Uterus (tissue), 2 donors: ENCODE data around the gene ARFIP2.

Experiments used
- CTCF ChIP-seq, 4 experiments: fragments of 200-600 bp in 2 of 4; fragments of 450-650 bp in 2 of 4; sonication (generic) in 2 of 4; IDR thresholded peaks; one replicate each; pipeline ENCODE4 v1.5.1; 2016 to 2019; ENCODE audit warnings: antibody characterized with exemption in 4 of 4, mild to moderate bottlenecking in 2 of 4, moderate library complexity in 1 of 4
- POLR2A ChIP-seq, 2 donors: fragments of 450-650 bp; IDR thresholded peaks; one replicate each; pipeline ENCODE4 v1.6.1; 2016; ENCODE audit warnings: antibody characterized with exemption in 2 of 2, mild to moderate bottlenecking in 1 of 2, moderate library complexity in 1 of 2

- TF ChIP-seq CTCF (IDR thresholded peaks at IDR 0.05) (no peak), POLR2A (IDR thresholded peaks at IDR 0.05) (no peak)
Observed at GRCh38 chr11:6504166-6504565, 23.0 kb upstream of the ARFIP2 start.
